Measurements from ENCODE around the gene PARP9. TPM values are rescaled to one million over a fixed set of nuclear protein-coding genes. Genes with fewer than 3 reads are reported as not detected.
A peak's percentile ranks its signal among the peaks of the same experiment; 100 is the strongest.

The PARP9 gene
- total RNA-seq, 1 donor from 2014 or later, result 12.6 TPM

GRCh38 chr3:122560680-122561079 is 3.4 kb downstream of the PARP9 start:
- DNase-seq (ENCODE audit: low read depth), result peak; percentile 22
- TF ChIP-seq, protein P1, sequence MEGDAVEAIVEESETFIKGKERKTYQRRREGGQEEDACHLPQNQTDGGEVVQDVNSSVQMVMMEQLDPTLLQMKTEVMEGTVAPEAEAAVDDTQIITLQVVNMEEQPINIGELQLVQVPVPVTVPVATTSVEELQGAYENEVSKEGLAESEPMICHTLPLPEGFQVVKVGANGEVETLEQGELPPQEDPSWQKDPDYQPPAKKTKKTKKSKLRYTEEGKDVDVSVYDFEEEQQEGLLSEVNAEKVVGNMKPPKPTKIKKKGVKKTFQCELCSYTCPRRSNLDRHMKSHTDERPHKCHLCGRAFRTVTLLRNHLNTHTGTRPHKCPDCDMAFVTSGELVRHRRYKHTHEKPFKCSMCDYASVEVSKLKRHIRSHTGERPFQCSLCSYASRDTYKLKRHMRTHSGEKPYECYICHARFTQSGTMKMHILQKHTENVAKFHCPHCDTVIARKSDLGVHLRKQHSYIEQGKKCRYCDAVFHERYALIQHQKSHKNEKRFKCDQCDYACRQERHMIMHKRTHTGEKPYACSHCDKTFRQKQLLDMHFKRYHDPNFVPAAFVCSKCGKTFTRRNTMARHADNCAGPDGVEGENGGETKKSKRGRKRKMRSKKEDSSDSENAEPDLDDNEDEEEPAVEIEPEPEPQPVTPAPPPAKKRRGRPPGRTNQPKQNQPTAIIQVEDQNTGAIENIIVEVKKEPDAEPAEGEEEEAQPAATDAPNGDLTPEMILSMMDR (conservative IDR thresholded peaks at IDR 0.05; ENCODE audit: low read depth, low read length), result peak; percentile 77
- H3K4me3 ChIP-seq (ENCODE audit: low read depth, low read length), result no peak overlapping the region

GRCh38 chr3:122559906-122560305 is 4.2 kb downstream of the PARP9 start:
- TF ChIP-seq, protein P1 (conservative IDR thresholded peaks at IDR 0.05; ENCODE audit: low read depth, low read length), result no peak
- DNase-seq (ENCODE audit: low read depth), result no peak
- H3K4me3 ChIP-seq (ENCODE audit: low read depth, low read length), result no peak overlapping the region

DNA sequence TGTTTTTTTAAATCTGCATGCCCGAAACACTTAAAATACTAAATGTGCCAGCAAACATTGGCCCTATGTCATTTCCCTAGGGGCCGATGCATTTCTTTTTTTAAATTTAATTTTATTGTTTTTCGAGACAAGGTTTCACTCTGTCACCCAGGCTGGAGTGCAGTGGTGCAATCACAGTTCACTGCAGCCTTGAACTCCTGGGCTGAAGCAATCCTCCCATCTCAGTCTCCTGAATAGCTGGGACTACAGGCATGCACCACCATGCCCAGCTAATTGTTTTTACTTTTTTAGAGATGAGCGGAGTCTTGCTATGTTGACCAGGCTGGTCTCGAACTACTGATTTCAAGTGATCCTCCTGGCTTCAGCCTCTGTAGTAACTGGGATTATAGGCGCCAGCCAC is 5.5 kb downstream of the PARP9 start:
- no peak for DNase-seq (ENCODE audit: low read depth)
- no peak overlapping the region for H3K4me3 ChIP-seq (ENCODE audit: low read depth, low read length)
- TF ChIP-seq, protein P1 (conservative IDR thresholded peaks at IDR 0.05; ENCODE audit: low read depth, low read length), result no peak

GRCh38 chr3:122557356-122557755 is 6.7 kb downstream of the PARP9 start:
- TF ChIP-seq, protein P1 (conservative IDR thresholded peaks at IDR 0.05; ENCODE audit: low read depth, low read length), result no peak
- H3K4me3 ChIP-seq (ENCODE audit: low read depth, low read length), result no peak overlapping the region
- DNase-seq (ENCODE audit: low read depth), result no peak

DNA sequence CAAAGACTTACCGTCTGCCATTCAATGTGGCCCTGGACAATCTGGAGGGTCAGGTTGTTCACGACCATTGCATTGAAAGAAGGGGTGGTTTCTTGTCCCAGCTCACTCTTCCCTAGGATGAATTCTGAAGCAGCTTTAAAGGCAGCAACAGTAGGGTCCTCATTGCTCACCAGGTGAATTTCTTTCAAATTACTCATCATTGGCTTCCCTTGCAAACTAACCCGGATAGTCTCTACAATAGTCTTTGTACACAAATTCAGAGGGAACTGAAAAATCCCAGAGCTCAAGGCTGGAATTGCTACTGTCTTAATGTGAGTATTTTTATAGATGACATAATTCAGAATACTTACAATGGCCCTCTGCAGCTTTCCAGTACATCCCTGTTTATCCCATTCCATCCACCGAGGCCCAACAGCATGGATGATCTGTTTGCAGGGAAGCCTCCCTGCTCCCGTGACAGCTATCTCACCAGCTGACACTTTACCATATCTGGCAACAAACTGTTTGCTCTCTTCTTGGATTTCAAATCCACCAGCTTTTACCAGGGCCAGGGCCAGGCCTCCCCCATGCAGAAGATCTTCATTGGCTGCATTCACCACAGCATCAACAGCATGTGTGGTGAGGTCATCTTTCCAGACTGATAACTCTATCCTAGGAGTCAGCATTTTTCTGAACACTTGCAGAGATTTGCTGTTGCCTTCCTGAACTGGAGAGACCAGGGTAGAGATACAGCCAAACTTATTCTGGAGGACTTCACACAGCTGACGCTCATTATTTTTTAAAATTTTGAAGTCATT is 8.6 kb downstream of the PARP9 start:
- no peak for DNase-seq (ENCODE audit: low read depth)
- H3K4me3 ChIP-seq (ENCODE audit: low read depth, low read length), result no peak overlapping the region
- TF ChIP-seq, protein P1 (conservative IDR thresholded peaks at IDR 0.05; ENCODE audit: low read depth, low read length), result no peak

DNA sequence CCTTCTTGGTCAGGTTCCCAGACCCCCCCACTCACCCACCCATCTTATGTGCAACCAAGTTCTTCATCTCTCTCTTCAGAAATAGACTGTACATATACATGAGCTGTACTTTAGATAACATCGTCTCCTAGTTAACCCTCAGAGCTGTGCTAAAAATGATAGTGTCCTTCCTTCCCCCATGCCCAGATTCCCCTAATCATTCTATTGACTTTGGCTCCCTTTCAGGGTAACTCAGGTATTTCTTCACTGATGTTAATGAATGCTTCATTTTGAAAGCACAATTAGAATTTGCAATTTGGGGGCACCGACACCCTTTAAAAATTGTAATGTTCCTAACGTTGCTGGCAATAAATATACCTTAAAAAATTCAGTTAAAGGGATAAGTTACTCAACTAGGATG is 10.9 kb downstream of the PARP9 start:
- DNase-seq (ENCODE audit: low read depth), result no peak
- H3K4me3 ChIP-seq (ENCODE audit: low read depth, low read length), result no peak overlapping the region
- TF ChIP-seq, protein P1 (conservative IDR thresholded peaks at IDR 0.05; ENCODE audit: low read depth, low read length), result no peak

GRCh38 chr3:122548619-122549018 is 15.5 kb downstream of the PARP9 start:
- TF ChIP-seq, protein P1 (conservative IDR thresholded peaks at IDR 0.05; ENCODE audit: low read depth, low read length), result no peak
- DNase-seq (ENCODE audit: low read depth), result no peak
- H3K4me3 ChIP-seq (ENCODE audit: low read depth, low read length), result no peak overlapping the region
